Esophagus squamous epithelium (tissue), 5 donors: Measurements from ENCODE around the gene USH2A. TPM values are rescaled to one million over a fixed set of nuclear protein-coding genes. Genes with fewer than 3 reads are reported as not detected.

Experiments
- DNase-seq: peaks from one replicate; lab custom pipeline; 2025; lab: John Stamatoyannopoulos, UW
- H3K27ac ChIP-seq, 4 donors: fragments of 200-600 bp; sonication (generic); one replicate each; pipeline ENCODE4 v1.5.1; 2016 to 2019; ENCODE audit warnings: mild to moderate bottlenecking in 1 of 4
- H3K27me3 ChIP-seq, 4 donors: fragments of 200-600 bp; sonication (generic); 1 replicate in 3 of 4; 2 replicates in 1 of 4; pipeline versions ENCODE4 v1.5.1 to v1.6.0; 2017 to 2021; ENCODE audit warnings: antibody characterized with exemption in 1 of 4
- H3K36me3 ChIP-seq, 3 donors: fragments of 200-600 bp; sonication (generic); one replicate each; pipeline ENCODE4 v1.5.1; 2016 to 2019
- H3K4me1 ChIP-seq, 3 donors: fragments of 200-600 bp; sonication (generic); one replicate each; pipeline ENCODE4 v1.5.1; 2017 to 2019
- H3K4me3 ChIP-seq, 4 donors: fragments of 200-600 bp; sonication (generic); 1 replicate in 3 of 4; 2 replicates in 1 of 4; pipeline ENCODE4 v1.5.1; 2016 to 2019; ENCODE audit warnings: mild to moderate bottlenecking in 2 of 4, moderate library complexity in 1 of 4
- H3K9me3 ChIP-seq, 3 donors: fragments of 200-600 bp; sonication (generic); one replicate each; pipeline ENCODE4 v1.5.1; 2016 to 2019
- POLR2A ChIP-seq, 4 donors: fragments of 450-650 bp; IDR thresholded peaks; one replicate each; pipeline ENCODE4 v1.6.1; 2017; ENCODE audit warnings: antibody characterized with exemption in 4 of 4, mild to moderate bottlenecking in 4 of 4, moderate library complexity in 3 of 4
- WGBS, 2 donors: methylation state at CpG; one replicate each; pipeline ENCODE4 v1.1.5; 2018; 5-methylcytosine and 5-hydroxymethylcytosine counted together
- intact Hi-C: fragments of 100-400 bp; cut with DNase I; formaldehyde crosslinking; loops from one replicate; pipeline ENCODE4 v1.15.0; 2022
- total RNA-seq, 4 donors: library from RNA; depleted of rRNA; stranded (reverse); fragments of >200 nt; gene quantifications; one replicate each; pipeline ENCODE4 v1.1.0, GENCODE V29; 2016
- TF ChIP-seq, protein P1 (sequence below), 6 experiments: fragments of 450-650 bp in 4 of 6; fragments of 200-600 bp in 2 of 6; sonication (generic) in 2 of 6; IDR thresholded peaks; one replicate each; pipeline ENCODE4 v1.5.1; 2016 to 2019; ENCODE audit warnings: antibody characterized with exemption in 6 of 6, mild to moderate bottlenecking in 4 of 6, moderate library complexity in 4 of 6
- donor health status: DM: yes; HTN: yes; CAD: no.

The USH2A gene
- total RNA-seq, 4 donors from 2014 or later: under 0.01 TPM; not detected in 3

DNA sequence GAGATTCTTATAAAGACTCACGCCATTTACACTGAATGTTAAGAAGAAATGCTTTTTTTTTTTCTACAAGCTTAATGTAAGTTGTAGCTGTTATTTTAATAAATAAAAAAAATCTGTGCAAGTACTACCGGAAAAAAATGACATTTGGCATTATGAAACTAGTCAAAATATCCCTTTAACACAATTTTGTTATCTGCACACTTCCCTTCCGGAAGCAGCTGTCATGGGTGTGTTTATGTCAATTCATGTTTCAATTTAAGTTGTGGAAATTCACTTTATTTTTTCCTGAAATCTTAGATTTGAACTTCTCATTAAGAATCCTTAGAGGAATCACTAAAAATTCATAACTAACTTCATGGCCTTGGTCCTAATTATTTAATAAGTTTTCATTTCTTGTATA lies 548.0 kb downstream of the USH2A start:
- WGBS, 2 donors: 49 to 65% methylated on average over 3 of the region's 3 CpGs
- no peaks in the 10 kb centered on the region for H3K4me1 ChIP-seq
- no peak overlapping the region for H3K4me3 ChIP-seq
- no peaks in the 10 kb centered on the region for H3K27me3 ChIP-seq
- TF ChIP-seq, protein P1, sequence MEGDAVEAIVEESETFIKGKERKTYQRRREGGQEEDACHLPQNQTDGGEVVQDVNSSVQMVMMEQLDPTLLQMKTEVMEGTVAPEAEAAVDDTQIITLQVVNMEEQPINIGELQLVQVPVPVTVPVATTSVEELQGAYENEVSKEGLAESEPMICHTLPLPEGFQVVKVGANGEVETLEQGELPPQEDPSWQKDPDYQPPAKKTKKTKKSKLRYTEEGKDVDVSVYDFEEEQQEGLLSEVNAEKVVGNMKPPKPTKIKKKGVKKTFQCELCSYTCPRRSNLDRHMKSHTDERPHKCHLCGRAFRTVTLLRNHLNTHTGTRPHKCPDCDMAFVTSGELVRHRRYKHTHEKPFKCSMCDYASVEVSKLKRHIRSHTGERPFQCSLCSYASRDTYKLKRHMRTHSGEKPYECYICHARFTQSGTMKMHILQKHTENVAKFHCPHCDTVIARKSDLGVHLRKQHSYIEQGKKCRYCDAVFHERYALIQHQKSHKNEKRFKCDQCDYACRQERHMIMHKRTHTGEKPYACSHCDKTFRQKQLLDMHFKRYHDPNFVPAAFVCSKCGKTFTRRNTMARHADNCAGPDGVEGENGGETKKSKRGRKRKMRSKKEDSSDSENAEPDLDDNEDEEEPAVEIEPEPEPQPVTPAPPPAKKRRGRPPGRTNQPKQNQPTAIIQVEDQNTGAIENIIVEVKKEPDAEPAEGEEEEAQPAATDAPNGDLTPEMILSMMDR (IDR thresholded peaks at IDR 0.05): no peak
- TF ChIP-seq POLR2A (IDR thresholded peaks at IDR 0.05): no peak
- DNase-seq: no peak
- no peaks in the 10 kb centered on the region for H3K9me3 ChIP-seq
- H3K36me3 ChIP-seq: no peaks in the 10 kb centered on the region
- H3K27ac ChIP-seq: no peak overlapping the region
- intact Hi-C loops: no loop called here

DNA sequence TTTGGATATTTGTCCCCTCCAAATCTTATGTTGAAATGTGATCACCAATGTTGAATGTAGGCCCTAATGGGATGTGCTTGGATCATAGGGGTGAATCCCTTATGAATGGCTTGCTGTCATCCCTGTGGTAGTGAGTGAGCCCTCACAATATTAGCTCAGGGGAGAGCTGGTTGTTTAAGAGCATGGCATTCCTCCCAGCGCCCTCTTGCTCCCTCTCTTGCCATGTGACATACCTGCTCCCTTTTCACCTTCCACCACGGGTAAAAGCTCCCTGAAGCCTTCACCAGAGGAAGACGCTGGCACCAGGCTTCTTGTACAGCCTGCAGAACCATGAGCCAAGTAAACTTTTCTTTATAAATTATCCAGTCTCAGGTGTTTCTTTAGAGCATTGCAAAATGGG lies 550.6 kb downstream of the USH2A start:
- WGBS, 2 donors: 47 to 52% methylated on average over 3 of the region's 3 CpGs
- no peaks in the 10 kb centered on the region for H3K36me3 ChIP-seq
- no peak overlapping the region for H3K27ac ChIP-seq
- no peaks in the 10 kb centered on the region for H3K27me3 ChIP-seq
- DNase-seq: no peak
- no peaks in the 10 kb centered on the region for H3K4me1 ChIP-seq
- H3K9me3 ChIP-seq: no peaks in the 10 kb centered on the region
- no peak overlapping the region for H3K4me3 ChIP-seq
- TF ChIP-seq, protein P1 (IDR thresholded peaks at IDR 0.05): no peak
- TF ChIP-seq POLR2A (IDR thresholded peaks at IDR 0.05): no peak
- intact Hi-C loops: no loop called here

DNA sequence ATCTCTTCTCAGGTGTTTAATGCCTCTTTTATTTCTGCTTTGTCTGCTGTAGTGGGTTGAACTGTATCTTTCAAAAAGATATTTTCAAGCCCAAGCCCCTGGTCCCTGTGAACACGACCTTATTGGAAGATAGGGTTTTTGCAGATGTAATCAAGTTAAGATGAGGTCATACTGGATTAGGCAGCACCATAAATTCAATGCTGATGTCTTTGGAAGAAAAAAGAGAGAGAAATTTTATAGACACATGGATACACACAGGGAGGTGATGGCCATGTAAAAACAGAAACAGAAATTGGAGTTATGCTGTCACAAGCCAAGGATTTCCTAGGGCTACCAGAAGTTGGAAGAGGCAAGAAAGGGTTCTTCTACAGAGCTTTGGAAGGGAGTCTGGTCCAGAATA lies 554.7 kb downstream of the USH2A start:
- no peaks in the 10 kb centered on the region for H3K4me1 ChIP-seq
- no peak for DNase-seq
- 57 to 63% methylated on average over 1 of the region's 1 CpG for WGBS, 2 donors
- H3K36me3 ChIP-seq: no peaks in the 10 kb centered on the region
- no peaks in the 10 kb centered on the region for H3K27me3 ChIP-seq
- TF ChIP-seq POLR2A (IDR thresholded peaks at IDR 0.05): no peak
- TF ChIP-seq, protein P1 (IDR thresholded peaks at IDR 0.05): no peak
- no peaks in the 10 kb centered on the region for H3K9me3 ChIP-seq
- intact Hi-C loops: no loop called here
- H3K4me3 ChIP-seq: no peak overlapping the region
- H3K27ac ChIP-seq: no peak overlapping the region

DNA sequence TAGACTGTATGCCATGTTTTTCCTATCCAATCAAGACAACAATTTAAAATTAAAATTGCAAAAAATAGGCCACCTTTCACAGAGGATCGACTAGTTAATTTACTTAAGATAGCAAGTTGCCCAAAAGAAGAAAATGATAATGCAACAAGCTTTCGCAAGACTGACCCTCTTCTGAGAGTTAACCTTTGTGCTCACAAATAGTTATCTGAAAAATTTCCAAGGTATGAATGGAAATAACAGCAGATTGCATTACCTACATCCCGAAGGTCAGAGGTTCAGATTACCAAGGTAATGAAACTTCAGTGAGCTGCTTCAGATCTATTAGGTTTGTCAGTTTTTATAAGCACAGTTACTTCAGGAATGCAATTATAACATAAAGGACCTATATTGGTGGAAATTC lies 558.2 kb downstream of the USH2A start:
- intact Hi-C loops: no loop called here
- no peaks in the 10 kb centered on the region for H3K9me3 ChIP-seq

DNA sequence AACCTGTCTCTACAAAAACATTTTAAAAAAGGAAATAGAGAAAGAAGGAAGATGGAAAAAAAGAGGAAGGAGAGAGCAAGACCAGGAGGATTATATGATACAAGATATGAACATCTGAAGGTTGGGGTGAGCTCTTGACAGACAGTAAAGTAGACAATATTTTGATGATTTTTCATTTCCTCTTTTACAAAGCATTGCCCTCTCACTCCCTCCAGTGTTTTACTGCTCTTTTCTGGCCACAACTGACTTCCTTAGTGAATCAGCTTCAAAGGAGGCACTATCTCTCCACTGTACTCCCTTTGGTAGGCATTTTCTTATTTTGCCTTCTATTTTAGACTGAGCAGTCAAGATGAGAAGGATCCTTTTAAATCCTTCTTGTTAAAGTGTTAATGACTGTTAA lies 559.5 kb downstream of the USH2A start:
- no peaks in the 10 kb centered on the region for H3K36me3 ChIP-seq
- no peak for DNase-seq
- no peaks in the 10 kb centered on the region for H3K9me3 ChIP-seq
- no peak overlapping the region for H3K27ac ChIP-seq
- no peaks in the 10 kb centered on the region for H3K4me1 ChIP-seq
- H3K4me3 ChIP-seq: no peak overlapping the region
- no peaks in the 10 kb centered on the region for H3K27me3 ChIP-seq
- TF ChIP-seq, protein P1 (IDR thresholded peaks at IDR 0.05): no peak
- intact Hi-C loops: no loop called here

More for the DNA sequence above, 558.2 kb downstream of the USH2A start:
- Histone ChIP-seq H3K4me3 (no peak overlapping the region), H3K36me3 (no peaks in the 10 kb centered on the region), H3K4me1 (no peaks in the 10 kb centered on the region), H3K27ac (no peak overlapping the region), H3K27me3 (no peaks in the 10 kb centered on the region)
- 53 to 68% methylated on average over 3 of the region's 3 CpGs for WGBS, 2 donors
- no peak for DNase-seq
- TF ChIP-seq, protein P1 (IDR thresholded peaks at IDR 0.05): no peak
- TF ChIP-seq POLR2A (IDR thresholded peaks at IDR 0.05): no peak
